GM18907 (cell line): Measurements from ENCODE around the gene CUTC.
"Not testable (repeated sequence)": the region's sequence is repeated elsewhere in the genome, so short reads cannot be mapped to it uniquely, and the experiment has no call there.

Experiments
- ATAC-seq: cut with Tn5 transposase; IDR thresholded peaks from one replicate; pipeline ENCODE4 v1.9.1; 2021; ENCODE audit warnings: mild to moderate bottlenecking, moderate library complexity; ENCODE audit not compliant: unreplicated experiment

Gene CUTC

DNA sequence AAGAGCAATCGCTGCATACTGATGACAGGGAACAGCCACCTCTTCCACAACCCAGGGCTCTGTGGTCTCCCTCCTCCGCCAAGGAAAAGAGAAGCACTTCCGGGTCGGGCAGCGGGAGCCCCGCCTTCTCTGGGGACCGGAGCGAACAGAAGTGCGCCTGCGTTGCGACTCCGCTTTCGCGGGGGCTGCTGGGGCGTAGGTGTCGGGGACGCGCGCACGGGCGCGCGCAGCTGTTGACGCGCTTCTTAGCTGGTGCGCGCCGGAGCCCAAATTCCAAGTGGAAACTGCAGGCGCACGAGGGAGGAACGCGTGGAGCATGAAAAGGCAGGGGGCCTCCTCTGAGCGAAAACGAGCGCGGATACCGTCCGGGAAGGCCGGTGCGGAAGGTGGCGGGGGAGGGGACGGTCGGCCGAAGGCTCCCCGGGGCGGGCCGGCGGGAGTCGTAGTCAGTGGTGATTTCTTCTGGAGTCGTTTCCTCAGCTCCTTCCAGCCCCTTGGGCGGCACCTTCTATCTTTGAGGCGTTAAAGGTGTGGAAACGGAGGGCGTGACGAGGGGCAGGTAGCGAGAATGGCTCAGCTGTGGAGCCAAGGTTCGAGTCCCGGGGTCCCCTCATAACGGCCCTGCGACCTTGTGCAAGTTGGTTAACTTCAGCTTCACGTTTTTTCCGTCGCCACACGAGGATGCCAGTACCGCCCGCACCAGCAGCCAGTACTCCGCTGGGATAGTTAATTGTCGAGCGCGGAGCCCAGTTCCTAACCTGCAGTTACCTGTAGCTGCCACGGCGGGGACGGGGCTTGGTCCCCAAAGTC, at the start of gene CUTC, which contains the start of gene COX15:
Gene CUTC, plus strand, starts transcription at position 202 of the 810 bp plus-strand sequence. Its CDS starts 115 bp downstream, at position 317.
Gene COX15, minus strand, starts transcription at position 95 of the 810 bp plus-strand sequence. Its CDS starts 78 bp downstream, at position 17.
- ATAC-seq, result peak; percentile 87

DNA sequence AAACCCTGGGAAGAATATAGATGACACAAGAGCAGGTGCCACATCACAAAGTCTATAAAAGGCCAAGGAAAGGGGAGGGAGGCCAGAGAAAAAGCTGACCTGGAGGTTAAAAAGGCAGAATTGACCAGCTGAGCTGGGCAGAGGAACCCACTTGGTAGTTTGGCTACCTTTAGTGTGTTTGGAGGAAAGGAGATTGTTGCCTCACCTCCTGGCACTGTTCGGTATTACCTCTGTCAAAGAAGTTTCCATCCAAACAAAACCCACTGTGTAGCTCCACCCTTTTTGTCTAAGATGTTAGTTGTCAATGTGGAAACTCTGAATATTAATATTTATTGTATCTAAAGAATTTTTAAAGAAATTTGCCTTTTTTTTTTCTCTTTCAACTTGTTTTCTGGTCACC, 49.3 kb upstream of the CUTC start:
- ATAC-seq, result no peak

DNA sequence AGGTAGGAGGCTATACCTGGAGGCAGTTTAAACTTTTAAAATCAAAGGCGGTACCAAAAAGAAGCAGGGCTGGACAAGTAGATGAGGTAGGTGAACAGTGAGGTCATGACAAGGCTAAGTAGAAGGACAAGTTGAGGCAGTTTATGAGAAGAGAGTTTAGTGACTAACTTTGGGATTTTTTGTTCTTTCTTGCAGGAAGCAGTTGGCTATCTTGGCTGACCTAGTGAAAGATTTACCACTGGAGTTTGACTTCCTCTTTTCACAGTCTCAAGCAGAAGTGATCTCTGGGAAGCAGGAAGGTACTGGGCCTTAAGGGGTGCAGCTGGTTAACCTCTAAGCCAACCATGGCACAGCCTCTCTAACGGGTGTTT, 46.5 kb upstream of the CUTC start:
- ATAC-seq, result peak; percentile 94

DNA sequence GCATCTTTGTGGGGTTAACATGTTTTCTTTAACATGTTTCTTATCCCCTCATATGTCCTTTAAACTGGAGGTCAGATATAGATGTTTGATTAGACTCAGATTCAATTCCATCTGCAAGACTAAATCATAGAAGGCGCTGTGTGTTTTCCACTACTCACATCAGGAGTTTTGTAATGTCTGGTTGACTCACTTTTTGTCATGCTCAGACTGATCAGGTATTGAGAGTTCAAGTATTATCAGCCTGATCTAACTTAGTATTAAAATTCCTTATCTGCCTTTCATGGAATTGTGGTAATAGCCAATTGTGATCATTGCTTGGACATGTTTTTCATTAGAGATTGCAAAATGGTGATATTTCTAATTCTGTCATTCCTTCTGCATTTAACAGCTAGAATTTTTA, 42.6 kb upstream of the CUTC start:
- no peak for ATAC-seq

GRCh38 chr10:99693933-99694583, 38.0 kb upstream of the CUTC start:
- ATAC-seq, result no peak

- ATAC-seq, result no peak
These were observed 36.3 kb upstream of the CUTC start for GRCh38 chr10:99695761-99696160.

- ATAC-seq, result no peak
These were observed 33.4 kb upstream of the CUTC start for GRCh38 chr10:99698504-99699080.

DNA sequence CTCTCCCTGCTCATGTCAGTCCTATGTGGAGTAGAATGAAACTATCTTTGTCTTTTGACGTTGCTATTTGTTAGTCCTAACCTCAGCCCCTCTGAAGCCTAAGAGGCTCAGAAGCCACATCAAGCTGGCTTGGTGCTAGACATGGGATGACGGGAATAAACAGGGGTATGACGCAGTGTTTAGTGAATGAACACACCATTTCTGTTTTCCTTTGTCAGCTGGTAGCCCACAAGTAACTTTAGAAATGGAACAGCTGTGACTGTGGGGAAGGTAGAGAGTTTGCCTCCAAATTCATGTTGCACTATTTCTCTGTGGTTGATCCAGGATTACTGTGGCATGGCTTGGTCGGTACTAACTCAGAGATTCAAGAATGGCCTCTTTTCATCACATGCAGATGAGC, 31.4 kb upstream of the CUTC start:
- no peak for ATAC-seq

DNA sequence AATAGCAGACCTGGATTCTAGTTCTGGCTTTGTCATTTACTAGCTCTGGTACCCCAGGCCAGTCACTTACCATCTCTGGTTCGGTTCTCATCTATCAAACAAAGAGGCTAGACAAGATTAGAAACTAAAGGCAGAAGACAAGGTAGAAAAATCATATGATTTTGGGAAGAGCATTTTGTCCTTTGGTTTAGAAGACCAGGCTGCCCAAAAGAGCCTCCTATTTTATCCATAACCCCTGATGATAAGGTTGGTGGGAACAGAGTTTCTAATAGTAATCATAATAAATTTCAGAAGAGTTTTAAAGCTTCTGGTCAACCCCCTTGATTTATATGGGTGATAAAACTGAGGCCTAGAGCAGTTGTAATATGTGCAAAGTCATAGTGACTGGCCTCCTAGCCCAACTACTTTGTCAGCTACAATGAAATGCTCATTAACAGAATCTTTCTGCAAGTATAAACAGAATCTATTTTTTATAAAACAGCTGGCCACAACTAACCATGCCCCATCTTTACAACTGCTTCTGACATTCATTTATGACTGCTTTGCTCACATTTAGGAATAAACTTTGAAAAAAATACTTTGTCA, 23.5 kb upstream of the CUTC start:
- no peak for ATAC-seq

DNA sequence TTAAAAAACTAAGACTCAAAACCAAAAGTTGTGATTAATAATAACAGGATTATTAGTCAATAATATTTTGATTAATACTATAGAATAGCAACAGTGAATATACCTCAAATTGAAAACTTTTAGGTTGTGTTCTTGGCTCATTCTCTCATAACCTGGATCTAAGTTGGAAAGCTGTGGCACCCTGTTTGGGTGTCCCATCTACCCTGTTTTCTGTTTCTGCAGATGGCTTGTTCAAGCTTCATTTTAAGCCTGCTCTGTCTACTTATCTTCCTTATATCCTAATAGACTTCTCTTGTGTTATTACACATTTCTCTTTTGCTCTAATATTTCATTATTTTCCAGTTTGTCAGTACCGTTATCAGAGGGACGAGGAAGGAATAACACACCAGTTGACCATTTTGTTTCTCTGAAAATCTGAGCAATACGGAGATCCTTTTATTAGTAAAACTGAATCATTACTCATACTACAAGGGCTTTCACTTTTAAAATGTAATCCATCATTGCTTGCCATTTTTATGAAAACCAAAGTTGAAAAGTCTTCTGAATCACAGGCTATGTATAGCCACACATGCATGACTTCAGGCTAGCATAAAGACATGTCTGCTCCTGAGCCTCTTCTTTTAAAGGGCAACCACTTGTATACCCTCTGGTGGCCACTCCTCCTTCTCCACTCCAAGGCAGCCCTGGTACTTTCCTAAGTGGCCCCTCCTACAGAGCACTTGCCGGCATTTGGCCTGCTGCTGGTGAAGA, 22.4 kb upstream of the CUTC start:
- peak; percentile 82 for ATAC-seq

- ATAC-seq, result peak; percentile 66
These were observed 20.8 kb upstream of the CUTC start for GRCh38 chr10:99711129-99711719.

DNA sequence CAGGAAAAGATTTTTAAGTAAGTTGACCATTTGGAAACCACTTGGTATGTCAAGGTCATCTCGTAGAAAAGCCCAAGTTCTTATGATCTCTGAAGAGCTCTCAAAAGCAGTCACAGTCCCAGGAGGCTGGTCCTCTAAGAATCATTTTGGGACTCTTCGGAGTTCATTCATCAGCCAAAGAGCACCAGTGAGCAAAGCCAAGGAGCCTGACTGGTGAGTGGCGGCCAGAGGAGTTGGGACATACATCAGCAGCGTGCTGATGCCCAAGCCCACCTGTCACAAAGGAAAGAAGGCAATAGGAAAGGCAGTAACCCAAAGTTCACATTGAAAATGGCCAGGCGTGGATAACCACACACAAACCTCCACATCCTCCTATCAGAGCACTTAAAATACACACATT, 17.6 kb upstream of the CUTC start:
- no peak for ATAC-seq

DNA sequence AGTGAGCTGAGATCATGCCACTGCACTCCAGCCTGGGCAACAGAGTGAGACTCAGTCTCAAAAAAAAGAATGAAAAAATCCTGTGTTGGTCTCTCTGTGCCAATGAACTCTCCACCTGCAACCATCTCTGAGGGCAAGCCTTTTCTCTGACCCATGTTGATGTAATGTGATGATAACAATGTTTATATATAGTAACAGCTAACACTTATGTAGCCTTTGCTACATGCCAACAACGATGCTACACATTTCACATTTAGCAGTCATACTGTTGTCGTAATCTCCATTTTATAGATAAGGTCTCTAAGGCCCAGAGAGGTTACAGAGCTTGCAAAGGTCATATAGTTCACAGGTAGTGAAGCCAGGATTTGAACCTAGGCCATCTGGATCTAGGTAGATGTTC, 11.6 kb upstream of the CUTC start:
- no peak for ATAC-seq

GRCh38 chr10:99730026-99730425, 2.0 kb upstream of the CUTC start:
- no peak for ATAC-seq

GRCh38 chr10:99731306-99732032, 565 bp upstream of the CUTC start:
- ATAC-seq, result no peak

GRCh38 chr10:99733366-99733765, 1.3 kb downstream of the CUTC start:
- ATAC-seq, result no peak

GRCh38 chr10:99734111-99734510, 2.1 kb downstream of the CUTC start:
- ATAC-seq, result not testable (repeated sequence)

GRCh38 chr10:99740260-99740659, 8.2 kb downstream of the CUTC start:
- ATAC-seq, result no peak

- no peak for ATAC-seq
These were observed 9.0 kb downstream of the CUTC start for GRCh38 chr10:99740933-99741559.
